ENCODE data around the gene EDN3.

- no peak for TF ChIP-seq POLR2A (IDR thresholded peaks at IDR 0.05; ENCODE audit: low read depth, low read length)
- TF ChIP-seq POLR2AphosphoS5 (IDR thresholded peaks at IDR 0.05; ENCODE audit: low read depth, low read length): no peak
- no peak for TF ChIP-seq SPI1 (IDR thresholded peaks at IDR 0.05; ENCODE audit: low read depth, low read length)
- no peak for TF ChIP-seq TAF1 (IDR thresholded peaks at IDR 0.05; ENCODE audit: low read depth, low read length)
These were observed 35.1 kb upstream of the EDN3 start for GRCh38 chr20:59265298-59265697.

Data from GM12891 (cell line).